Activated T-cell treated with anti-CD3 and anti-CD28 coated beads, Interleukin-2, amount 50 U/mL, for 72 hours (primary cell): ENCODE data around the gene GGPS1. TPM values are rescaled to one million over a fixed set of nuclear protein-coding genes. Genes with fewer than 3 reads are reported as not detected.

Source experiments
- total RNA-seq, 2 donors: library from RNA; stranded (reverse); gene quantifications; one replicate each; pipeline ENCODE4 v1.2.3, GENCODE V29; 2022

The GGPS1 gene
- total RNA-seq, 2 donors from 2014 or later: 57.2 to 60.4 TPM

Other genes with a start within 250 kb of the GGPS1 start
- gene TOMM20, start 199.7 kb upstream of the GGPS1 start, total RNA-seq: 100 to 1,000 TPM; 140 to 154 TPM
- 100 to 1,000 TPM; 127 to 128 TPM for gene RBM34, start 167.3 kb upstream of the GGPS1 start, total RNA-seq
- gene ARID4B, start 391 bp upstream of the GGPS1 start, total RNA-seq: 10 to 100 TPM; 65.5 to 68.4 TPM
- gene TBCE, start 38.9 kb downstream of the GGPS1 start, total RNA-seq: 10 to 100 TPM; 27.7 to 37.3 TPM
- 1 to 10 TPM; 8.8 to 9.1 TPM for gene B3GALNT2, start 175.9 kb downstream of the GGPS1 start, total RNA-seq